Smooth muscle cell of the brain vasculature (primary cell): ENCODE results near the gene NCAPD2.
"Not testable (repeated sequence)": the region's sequence is repeated elsewhere in the genome, so short reads cannot be mapped to it uniquely, and the experiment has no call there.

Experiments used
- DNase-seq: peaks from one replicate; pipeline ENCODE4 v3.0.0-alpha.2; 2012; ENCODE audit warnings: low read depth, low spot score

The NCAPD2 gene

DNA sequence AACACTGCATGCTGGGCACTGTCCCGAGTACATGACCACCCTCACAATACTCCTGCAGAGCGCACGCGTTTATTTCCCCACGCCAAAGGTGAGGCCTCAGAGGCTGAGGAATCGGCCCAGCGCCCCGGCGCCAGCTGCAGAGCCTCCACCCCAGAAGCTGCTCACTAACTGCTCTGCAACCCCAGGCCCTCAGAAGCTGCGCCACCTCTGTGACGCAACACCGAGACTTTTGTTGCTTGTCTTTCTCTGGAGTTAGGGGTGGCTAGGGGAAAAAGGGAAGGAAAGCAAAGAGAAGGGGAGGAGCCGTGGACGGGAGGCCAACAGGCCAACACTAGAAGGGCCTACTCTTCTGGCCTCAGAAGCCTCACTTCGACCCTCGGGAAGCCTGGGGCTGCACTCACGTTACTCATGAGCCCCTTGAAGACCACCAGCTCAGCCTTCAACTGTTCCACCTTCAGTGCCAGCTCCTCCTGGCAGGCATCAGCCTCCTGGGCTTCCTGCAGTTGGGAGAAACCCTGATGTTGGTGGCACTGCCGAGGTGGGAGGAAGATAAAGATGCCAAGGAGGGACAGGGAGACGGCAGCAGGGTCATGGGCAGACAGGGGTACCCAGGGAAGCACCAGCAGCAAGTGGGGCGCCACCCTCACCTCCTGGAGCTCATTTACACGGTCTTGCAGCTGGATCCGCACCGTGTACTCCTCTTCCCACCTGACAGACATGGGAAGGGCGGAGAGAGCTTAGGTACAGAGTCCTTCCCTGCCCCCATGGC lies 56.6 kb downstream of the NCAPD2 start:
- no peak for DNase-seq

DNA sequence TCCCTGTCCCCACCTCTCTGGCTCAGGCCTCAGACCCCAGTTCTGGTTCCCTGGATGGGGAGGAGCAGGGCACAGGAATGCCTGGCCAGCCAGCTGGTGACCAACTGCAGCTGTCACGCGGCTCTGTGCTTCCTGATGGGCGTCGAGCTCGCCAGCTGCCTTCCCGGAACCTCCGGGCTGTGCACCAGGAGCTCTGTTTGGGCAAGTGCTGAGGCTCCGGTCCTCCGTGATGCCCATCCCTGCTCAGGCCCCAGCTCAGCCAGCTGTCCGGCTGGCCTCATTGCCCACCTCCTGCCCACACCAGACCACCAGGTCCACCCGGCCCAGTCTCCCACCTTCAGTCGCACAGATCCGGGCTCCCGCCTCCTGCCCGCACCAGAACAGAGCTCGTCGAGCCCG lies 57.2 kb downstream of the NCAPD2 start:
- DNase-seq, result no peak

DNA sequence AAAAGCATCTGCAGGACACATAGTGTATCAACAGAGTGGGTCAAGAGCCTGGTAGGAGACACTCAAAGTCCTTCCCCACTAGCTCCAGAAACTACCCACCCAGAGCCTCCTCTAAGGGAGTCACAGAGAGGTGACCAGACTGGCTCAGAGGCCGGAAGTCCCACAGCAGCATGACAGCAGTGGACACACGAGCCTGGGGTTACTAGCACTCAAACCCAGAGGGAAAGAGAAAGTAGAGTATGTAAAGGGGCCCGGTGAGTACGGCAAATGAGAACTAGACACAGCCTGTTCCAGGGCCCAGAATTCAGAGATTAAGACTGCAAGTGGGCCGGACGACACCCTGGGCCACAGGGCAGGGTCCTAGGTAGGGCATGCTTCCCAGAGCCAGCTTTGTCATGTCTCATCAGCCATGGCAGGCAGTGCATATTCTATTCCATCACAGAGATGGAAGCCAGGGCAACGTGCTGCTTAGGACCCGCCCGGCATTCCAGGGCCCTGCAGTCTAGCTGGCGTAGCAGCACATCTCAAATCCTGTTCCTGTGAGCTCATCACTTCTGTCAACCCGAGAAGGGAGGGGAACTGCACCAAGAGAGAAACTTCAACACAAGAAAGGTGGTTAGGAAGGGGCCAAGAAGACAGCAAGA lies 57.7 kb downstream of the NCAPD2 start:
- DNase-seq, result no peak

DNA sequence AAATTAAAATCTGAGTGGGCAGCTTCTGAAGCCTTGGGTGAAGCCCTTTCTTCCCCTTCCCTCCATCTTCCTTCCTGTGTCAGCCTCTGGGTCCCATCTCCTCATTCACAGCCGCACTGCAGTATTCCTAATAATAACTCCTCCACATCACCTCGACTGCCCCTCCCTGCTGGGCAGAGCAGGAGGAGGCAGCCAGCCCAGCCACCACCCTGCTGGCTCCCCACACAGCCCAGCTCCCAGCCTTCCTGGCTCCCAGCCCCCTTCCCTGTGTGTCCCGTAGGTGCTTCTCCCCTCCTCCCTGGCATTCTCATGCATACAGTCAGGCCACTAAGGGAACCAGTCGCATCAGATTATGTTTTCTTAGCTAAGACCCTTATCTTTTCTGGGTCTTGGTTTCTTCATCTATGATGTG lies 58.2 kb downstream of the NCAPD2 start:
- no peak for DNase-seq

DNA sequence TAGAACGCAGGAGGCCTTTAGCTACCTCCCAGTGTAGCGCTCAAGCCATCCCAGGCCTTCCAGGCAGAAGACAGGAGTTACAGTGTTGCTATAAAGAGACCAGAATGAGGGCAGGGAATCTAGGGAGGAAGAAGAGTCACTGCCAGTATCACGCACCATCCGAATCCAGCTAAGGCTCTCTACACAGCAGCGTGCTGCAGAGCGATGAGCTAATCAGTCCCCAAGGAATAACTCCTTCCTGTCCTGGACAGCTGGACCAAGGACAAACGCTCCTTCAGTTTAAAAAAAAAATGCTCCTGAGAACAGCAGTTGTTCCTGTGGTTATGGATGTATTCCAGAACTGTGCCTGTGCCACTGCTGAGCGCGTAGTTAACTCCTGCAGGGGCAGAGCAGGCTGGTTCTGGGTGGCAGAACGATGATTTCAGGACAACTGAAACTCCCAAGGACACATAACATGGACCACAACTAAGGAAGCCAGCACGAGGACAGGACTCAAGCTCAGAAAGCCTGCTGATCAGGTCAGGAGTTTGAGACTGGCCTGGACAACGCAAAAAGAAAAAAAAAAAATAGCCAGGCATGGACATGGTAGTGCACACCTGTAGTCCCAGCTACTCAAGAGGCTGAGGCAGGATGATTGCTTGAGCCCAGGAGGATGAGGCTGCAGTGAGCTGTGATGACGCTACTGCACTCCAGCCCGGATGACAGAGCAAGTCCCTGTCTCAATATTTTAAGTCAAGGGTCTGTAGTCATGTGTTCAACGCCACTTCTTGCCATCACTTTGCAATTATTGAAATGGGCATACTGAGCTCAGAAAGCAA lies 59.4 kb downstream of the NCAPD2 start:
- DNase-seq, result no peak

DNA sequence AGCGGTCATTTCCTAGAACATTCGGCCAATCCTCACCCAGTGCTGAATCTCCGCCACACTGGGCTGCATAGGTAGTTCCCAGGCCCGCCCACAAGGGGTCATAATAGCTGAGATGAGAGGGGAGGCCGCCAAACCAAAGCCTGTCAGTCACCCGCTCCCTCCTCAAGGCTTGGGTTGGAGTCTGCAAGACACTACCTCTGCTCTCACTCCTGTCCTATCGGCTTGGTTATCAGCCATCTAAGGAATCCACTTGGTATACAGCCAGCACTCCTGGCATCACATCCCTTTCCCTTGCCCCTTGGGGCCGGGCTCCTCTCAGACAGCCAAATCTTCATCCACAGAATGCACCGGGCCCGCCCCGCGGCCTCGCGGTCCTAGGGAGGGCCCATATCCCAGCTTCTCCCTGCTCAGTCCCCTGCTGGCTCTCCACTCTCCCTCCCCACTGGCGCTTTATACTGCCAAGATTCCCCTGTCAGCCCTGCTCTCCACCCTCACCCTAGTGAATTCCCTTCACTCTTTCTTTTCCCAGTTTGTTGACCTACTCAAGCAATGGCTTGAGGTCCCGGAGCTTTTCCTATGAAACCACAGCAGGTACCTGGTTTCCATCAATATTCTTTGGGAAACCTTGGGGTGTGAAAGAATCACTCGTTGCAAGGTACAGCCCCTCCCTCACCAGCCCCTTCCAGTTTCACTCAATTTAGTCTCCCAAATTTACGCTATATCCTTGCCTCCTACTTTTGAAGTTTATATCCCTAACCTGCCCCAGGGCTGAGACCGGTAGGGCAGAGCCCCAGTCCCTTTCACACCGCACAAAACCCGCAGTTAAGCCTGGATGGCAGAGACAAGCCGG lies 60.5 kb downstream of the NCAPD2 start:
- DNase-seq, result no peak

DNA sequence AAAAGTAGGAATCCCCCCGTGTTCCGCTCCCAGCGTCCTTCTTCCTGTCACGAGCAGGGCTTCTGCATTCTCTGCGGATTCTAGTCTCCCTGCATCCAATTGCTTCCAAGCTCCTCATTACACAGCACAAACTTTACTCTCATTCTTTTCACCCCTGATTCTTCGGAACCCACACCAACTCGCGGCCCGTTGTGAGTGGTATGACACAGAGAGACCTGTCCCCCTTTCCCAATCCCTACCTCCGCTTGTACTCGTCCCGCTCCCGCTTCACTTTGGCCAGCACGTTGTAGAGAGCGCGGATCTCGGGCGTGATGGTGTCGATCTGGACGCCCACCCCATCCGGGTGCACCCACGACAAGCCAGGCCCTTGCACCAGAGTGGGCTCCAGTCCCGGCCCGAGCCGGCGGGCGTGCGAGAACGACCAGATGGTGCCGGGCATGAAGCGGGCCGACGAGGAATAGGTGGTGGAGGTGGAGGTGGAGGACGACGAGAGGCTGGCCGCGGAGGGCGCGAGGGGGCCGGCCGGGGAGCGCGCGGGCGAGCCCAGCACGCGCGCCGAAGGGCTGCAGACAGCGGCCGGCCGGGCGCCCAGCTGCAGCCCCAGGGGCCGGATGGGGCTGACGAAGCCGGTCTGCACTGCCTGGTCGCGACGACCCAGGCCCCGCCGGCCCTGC lies 61.3 kb downstream of the NCAPD2 start:
- no peak for DNase-seq

DNA sequence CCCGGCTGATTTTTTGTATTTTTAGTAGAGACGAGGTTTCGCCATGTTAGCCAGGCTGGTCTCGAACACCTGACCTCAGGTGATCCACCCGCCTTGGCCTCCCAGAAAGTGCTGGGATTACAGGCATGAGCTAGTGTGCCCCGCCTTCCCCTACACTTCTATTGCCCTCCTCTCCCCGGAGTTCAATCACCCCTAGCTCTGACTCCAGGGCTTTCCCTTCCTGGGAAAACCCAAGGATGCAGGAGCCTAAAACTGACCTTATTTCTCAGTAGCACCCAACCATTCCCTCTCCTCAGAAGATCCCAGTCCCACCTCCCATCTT lies 62.6 kb downstream of the NCAPD2 start:
- not testable (repeated sequence) for DNase-seq

DNA sequence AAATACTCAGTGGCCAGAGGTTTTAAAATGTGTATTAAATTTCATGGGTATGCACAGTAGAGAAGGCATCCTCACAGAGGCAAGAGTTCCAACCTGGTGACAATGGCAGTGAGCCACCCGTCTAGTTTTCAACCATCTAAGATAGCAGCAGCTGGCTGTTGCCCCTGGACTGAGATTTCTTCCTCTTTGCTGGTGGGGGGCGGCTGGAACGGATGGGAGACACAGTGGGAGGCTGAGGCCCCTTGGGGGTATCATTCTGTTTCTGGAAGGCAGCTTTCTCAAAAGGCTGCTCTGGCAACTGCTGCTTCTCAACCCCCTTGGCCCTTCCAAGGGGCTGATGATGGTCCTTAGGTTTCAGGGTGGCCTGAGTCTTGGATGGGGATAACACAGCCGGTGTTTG lies 63.0 kb downstream of the NCAPD2 start:
- no peak for DNase-seq

DNA sequence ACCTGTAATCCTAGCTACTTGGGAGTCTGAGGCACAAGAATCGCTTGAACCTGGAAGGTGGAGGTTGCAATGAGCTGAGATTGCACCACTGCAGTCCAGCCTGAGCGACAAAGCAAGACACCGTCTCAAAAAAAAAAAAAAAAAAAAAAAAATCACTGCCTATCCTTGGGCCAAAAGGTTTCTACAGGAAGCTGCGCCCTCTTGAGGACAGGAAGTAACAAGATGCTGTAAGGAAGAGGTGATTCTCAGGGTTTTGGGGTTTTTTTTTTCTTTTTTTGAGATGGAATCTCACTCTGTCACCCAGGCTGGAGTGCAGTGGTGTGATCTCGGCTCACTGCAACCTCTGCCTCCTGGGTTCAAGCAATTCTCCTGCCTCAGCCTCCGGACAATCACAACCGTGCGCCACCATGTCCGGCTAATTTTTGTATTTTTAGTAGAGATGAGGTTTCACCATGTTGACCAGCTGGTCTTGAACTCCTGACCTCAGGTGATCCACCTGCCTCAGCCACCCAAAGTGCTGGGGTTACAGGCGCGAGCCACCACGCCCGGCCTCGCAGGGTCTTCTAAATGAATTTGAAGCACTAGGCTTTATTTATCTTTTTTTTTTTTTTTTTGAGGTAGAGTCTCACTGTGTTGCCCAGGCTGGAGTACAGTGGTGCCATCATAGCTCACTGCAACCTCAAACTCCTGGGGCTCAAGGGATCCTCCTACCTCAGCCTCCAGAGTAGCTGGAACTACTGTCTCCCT lies 64.3 kb downstream of the NCAPD2 start:
- DNase-seq, result not testable (repeated sequence)

DNA sequence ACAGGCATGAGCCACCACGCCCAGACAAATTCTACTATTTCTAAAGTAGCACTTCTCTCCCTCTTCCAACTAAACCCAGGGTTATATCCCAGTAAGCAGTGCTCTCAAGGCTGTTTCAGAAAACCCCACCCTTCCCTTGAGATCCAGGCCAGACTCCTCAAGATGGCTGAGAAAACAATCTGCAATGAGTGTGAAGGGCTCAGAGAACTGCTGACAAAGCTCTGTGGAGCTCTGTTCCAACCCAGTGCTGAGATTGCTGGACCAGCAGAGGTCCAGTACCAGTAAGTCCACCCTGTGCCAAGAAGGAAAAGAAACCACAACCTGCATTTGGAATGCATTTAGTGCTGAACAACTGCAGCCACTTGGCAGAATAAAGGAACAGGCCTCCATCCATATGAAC lies 65.6 kb downstream of the NCAPD2 start:
- no peak for DNase-seq

DNA sequence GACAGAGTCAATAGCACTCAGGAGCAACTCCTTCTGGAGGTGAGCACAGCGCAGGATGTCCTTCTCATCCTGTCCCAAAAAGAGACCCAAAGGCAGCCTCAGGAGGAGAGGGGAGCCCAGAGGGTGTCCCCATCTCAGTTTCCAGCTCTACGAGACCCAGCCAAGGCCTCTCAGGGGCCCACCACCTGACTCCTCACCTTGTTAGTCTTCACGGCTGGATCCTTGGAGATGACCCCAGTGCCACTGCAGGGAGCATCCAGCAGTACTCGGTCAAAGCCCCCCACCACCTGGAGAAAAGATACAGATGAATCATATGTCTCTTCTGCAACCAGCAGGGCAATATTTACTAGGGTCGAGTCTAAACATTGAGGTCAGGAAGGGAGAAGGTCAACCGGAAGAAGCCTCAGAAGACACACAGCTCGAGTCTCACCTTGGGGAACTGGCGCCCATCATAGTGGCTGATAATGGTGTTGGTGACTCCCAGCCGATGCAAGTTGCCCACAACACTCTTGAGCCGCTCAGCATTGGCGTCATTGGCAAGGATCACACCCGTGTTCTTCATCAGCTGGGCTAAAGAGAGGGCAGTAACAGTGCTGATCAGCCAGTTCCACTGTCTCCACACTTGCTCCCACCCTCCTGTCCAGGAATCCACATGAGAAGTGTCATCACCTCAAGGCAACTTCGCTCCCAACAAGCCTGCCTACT lies 66.8 kb downstream of the NCAPD2 start:
- no peak for DNase-seq

DNA sequence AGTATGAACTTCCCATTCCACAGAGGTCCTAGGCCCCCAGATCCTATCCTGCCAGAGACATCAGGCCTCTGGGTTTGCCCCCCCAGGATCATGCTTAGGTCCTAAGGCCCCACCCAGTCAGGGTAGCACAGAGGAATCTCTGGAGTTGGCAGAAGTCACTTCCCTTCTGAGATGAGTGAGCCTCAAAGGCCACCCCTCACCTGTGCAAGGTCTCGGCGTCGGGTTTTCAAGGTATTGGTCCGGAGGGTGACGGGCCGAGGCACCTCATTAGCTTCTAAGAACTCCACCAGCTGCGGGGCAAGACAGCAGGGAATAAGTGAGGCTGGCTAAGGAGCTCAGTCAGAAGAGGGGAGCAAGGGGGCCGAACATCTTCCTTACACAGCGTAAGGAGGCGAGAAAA lies 69.0 kb downstream of the NCAPD2 start:
- DNase-seq, result no peak

DNA sequence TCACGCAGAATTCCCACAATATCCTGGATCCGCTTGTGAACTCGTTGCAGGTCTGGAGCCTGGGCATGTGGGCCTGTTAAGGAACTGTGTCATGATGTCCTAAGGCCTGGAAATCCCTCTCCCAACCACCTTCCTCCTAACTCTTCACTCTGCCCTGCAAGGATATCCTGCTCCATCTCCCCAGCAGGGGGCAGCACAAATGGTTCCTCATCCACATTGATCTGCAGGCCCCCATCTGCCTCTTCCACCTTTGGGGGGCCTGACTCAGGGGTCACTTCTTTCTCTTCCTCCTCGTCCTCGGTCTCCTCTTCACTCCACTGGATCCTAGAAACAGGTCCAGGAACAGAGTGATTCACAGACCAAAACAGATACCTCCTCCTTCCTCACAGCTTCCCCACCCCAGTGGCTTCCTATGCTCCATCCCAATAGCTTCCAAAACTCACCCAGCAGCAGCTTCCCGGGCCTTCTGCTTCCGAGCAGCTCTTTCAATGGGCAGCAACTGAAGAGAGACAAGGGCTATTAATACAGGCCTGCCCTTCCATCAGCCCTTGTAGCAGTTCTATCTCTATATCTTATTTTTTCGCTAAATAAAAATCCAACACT lies 69.6 kb downstream of the NCAPD2 start:
- DNase-seq, result no peak

DNA sequence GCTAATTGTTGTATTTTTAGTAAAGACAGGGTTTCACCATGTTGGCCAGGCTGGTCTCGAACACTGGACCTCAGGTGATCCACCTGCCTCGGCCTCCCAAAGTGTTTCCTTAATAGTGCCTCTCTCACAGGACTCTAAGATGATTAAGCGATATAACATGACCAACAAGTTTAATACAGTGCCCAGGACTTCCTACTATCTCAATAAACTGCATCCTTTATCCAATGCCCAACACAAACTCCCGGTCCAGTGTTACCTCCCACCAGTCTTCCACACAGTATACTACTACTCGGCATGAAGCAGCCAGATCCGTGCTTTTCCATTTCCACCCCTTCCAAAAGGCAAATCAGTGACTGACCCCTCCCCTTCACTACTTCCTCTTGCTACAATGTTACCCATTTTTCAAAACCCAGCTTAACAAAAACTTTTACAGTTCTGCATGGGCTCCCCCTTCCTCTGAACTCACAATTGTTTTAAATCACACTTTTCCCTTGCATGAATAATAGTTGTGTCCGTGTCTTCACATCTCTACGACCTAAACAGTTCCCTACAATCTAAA lies 73.3 kb downstream of the NCAPD2 start:
- DNase-seq, result no peak

DNA sequence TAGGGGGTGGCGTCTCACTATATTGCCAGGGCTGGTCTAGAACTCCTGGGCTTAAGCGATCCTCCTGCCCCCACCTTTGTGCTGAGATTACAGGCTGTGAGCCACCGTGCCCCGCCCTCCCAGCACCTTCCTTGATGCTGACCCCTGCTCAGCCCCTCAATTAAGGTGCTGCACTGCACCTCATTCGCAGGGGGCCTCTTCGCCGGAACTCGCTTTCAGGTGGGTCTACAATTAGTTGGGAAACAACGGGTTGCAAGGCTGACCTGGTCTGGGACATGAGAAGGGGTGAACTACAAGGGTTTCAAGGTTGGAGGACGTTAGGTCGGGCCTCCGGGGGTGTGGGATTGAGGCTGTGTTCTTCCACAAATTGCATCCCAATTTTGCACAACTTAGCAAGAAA lies 75.4 kb downstream of the NCAPD2 start:
- DNase-seq, result no peak

DNA sequence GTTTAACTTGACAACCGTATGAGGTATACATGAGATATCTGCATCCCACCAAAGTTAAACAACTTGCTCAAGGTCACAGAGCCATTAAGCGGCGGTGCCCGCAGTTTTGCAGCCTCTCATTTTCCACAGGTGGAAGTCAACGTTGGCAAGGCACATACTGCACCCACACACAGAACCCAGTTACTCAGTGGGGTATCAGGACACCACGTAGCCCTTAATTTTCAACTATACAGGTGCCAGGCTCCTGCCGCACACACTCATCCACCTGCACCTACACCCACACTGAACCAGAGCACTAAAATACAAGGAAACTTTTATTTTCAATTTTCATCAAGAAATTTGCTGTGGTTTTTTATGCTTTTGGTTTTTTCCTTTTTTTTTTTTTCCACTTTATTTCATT lies 75.9 kb downstream of the NCAPD2 start:
- DNase-seq, result no peak

DNA sequence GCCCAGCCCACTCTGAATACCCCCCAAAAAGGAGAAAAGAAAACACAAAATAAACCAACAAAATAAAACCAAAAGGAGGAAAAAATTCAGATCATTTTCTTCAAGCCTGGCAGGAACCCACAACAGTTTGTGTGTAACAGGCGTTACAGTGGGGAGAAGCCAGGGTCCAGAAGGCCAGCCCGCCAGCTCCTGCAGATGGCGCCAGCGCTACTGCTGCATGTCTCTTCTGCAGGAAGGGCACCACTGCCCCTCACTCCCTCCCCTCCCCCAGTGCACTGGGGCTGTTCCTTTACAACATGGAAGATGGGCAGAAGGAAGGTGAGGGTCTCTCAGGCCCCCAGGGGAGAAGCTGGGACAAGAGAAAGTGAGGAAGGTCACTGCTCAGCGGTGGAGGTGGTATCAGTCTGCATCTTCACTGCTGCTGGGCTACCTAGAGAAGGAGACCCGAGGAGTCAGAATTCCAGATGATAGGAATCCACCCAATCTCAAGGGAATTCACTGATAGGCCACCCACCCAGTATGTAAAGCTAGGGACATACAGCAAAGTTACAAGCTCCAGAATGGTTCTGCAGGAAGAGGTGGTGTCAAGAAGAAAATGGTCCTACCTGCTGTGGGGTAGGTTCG lies 76.5 kb downstream of the NCAPD2 start:
- DNase-seq, result no peak

DNA sequence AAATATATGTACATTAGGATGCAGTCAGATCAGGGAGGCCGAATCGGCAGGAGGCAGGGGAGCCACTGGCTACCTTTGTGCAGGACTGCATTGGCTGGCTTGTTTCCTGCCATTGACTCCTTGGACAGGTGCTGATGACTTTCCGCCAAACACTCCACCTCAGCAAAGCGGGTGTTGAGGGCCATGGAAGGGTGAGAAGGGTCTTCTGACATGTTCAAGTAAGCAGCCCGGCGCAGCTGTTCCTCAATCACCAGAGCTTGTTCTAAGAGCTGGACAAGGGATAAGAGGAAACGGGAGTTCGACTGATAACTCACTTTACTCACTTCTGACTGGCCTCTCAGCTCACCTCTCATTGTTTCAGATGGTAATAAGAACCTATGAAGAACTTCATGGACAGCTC lies 79.1 kb downstream of the NCAPD2 start:
- no peak for DNase-seq
